HG03558 (cell line): ENCODE data around the gene NEK3.
"Not testable (repeated sequence)": the region's sequence is repeated elsewhere in the genome, so short reads cannot be mapped to it uniquely, and the experiment has no call there.

Experiments
- ATAC-seq: cut with Tn5 transposase; IDR thresholded peaks from one replicate; pipeline ENCODE4 v1.9.1; 2021; ENCODE audit warnings: moderate number of reproducible peaks; ENCODE audit not compliant: unreplicated experiment; ENCODE audit errors: extremely low read depth

The NEK3 gene

GRCh38 chr13:52170828-52171391 is 11.5 kb upstream of the NEK3 start:
- not testable (repeated sequence) for ATAC-seq

GRCh38 chr13:52169839-52170238 is 10.4 kb upstream of the NEK3 start:
- no peak for ATAC-seq

DNA sequence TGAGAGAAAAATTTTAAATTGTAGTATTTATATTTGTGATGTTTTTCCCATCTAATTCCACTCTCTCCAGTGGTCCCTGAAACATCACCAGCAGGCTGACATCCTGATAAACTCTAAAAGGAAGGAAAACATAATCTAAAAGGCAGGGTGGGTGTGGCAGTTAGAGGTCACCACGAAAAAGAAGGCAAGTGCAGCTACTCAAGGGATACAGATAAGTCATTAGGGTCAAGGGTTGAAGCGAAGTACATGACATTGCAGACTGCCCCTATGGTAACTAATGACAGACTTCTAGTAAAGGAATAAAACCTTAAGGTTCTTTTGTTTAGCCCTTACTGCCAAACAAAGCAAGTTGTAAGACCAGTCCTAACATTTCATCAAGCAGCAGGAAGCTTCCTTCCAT is 6.0 kb upstream of the NEK3 start:
- no peak for ATAC-seq

DNA sequence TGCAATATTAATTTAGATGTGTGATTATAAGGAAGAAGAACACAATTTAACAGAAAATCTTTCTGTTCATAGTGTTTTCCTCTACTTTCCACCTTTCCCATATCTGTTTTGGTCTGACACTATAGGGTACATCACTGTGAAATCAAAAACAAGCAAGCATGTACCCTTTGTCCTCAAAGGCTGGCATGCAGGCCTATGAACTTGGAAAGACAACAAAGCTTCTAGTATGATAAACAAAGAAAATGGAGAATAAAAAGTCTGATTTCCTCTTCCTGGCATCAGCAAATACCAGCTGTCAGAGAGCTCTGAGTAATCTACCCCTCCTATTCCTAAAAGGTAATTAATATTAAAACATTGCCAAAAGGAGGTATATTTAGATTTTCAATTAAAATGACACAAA is 5.6 kb upstream of the NEK3 start:
- no peak for ATAC-seq

DNA sequence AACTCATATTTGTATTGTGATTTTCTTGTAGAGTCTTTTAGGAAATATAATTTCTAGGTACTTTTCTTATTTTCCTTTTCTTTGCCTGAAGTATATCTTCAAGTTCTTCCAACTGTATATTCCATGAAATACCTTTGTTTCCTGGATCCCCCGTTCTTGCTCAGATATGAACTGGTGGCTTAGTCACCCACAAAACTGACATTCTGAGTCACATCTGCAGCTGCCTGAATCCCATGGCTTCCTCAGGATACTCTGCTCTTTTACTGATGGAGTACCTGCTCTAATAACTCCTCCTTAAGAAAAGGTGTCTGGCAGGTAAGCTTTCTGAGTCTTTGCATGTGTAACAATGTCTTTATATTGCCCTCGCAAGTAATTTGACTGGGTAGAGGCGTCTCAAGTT is 4.5 kb upstream of the NEK3 start:
- ATAC-seq, result not testable (repeated sequence)

DNA sequence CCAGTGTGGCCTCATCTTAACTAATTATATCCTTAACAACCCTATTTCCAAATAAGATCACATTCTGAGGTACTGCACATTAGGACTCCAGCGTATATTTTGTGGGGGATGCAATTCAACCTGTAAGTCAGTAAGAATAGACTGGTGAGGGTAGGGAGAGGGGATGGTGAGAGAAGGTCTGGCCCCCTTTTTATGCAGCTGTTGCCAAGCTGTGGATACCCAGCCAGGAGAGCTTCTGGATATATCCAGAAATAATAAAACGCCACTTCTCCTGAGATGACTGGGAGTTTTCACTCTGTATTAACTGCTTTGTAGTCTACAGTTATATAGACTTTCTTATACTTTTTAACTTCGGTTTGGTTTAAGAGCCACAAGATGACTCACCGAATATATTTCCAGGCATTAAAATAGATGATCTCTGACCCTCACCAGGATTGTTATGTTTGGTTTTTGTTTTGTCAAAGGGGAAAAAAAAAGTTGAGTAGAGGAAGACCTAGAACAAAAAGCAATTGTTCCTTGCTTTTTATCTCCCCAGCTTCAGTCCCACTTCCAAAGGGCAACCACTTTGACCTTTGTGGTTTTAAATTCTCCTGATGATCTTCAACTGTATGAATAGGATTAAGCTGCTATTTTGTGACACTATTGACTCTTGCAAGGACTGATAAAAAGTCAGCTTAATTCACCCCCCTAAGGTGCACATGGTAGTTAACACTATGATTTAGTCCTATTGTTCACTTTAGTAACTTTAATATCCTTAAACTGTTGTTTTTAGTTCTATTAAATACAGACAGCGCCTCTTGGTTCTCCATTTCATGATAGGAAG is 3.1 kb upstream of the NEK3 start:
- no peak for ATAC-seq

GRCh38 chr13:52161181-52161646 is 1.8 kb upstream of the NEK3 start:
- no peak for ATAC-seq

DNA sequence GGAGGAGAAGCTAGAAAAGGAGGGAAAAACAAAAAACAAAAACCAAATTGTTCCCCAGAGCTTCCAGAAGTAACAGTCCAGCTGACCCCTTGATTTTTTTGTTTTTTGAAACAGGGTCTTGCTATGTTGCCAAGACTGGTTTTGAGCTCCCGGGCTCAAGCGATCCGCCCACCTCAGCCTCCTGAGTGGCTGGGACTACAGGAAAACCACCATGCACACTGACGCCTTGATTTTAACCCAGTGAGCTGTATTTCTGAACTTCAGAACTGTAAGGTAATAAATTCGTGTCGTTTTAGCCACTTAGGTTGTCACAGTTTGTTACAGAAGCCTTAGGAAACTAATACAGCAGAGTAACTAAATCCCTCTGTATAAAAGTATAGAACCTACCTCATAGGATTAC is 1.1 kb upstream of the NEK3 start:
- no peak for ATAC-seq

DNA sequence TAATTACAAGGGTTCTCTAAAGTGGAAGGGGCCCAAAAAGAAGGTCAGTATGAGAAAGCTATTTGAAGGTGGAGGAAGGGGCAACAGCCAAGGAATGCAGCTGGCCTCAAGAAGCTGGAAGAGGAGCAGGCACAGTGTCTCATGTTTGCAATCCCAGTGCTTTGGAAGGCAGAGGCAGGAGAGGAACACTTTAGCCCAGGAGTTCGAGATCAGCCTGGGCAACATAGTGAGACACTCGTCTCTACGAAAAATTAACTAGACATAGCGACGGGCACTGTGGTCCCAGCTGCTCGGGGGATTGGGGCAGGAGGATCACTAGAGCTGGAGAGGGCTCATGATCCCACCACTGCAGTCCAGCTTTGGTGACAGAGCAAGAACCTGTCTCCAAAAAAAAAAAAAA is 656 bp upstream of the NEK3 start:
- no peak for ATAC-seq

DNA sequence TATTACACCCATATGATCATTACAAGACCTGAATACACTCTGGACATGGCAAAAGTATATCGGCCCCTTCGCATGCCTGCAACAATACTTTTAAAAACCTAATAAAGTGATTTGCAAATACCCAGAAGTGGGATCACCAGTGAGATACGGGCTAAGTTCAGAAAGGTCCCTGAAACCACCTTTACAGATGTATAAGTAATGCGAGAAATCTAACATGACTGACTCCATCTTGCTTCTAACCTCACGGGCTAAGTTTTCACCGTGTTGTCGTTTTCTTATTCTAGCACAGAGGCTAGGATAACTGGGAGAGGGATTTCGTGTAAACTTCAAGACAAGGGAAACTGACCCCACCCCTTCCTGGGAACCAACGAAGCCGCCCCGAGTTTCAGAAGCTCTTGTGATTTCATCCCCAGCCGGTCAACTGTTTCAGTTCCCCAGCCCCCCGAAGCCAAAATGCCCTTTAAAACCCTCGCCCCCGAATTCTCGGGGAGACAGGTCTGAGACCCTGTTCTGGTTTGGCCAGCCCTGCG is 703 bp downstream of the NEK3 start:
- ATAC-seq, result no peak

DNA sequence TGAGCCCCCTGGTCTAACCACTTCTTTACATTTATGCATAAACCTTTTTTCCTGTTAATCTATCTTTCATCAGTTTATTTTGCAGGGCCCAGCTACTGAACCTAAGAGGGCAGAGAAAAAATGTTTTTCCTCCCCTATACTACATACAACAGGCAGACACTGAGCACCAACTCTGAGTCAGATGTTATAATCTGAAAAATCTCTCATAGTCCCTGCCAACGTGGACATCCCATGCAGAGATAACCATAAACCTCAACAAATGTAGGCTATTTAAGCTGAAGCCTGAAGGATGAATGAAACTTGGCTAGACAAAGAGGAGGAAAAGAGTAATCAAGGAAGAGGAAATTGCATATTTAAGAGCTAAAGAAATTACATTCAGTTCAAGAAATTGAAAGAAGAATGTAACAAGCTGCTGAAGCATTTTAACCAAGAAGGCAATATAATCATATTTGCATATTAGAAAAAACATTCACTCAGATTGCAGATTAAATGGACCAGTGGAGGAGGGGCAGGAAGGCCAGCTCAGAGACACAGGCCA is 2.6 kb downstream of the NEK3 start:
- ATAC-seq, result no peak

- no peak for ATAC-seq
Observed at GRCh38 chr13:52155177-52155576, 4.2 kb downstream of the NEK3 start.

DNA sequence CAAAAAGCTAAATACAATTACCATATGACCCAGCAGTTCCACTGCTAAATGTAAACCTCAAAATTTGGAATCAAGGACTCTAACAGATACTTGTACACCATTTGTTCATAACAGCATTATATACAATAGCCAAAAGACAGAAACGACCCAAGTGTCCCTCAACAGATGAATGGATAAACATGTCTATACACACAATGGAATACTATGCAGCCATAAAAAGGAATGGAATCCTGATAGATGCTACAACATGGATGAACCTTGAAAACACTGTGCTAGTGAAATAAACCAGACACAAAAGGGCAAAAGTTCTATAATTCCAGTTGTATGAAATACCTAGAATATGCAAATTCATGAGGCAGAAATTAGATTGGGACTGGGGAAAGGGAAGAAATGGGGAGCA is 12.2 kb downstream of the NEK3 start:
- no peak for ATAC-seq

- no peak for ATAC-seq
Observed at GRCh38 chr13:52141299-52141698, 18.1 kb downstream of the NEK3 start.

GRCh38 chr13:52137489-52137888 is 21.9 kb downstream of the NEK3 start:
- ATAC-seq, result no peak

DNA sequence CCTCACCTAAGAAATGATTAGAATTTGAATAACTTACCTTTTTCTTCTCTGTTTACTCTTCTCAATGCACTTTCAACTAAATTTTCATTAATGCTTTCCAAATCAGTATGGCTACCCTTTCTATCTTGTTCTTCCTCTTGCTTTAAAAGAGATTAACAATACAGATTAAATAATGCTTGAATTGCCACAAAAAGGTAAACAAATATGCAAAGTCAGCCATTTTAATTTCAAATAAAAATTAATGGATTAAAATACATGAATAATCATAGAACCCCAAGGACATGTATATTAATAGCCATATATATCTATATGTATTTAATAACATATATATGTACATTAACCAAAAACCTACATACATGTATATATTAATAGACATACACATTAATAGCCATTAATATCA is 22.6 kb downstream of the NEK3 start:
- ATAC-seq, result no peak

- no peak for ATAC-seq
Observed at GRCh38 chr13:52130641-52131040, 28.8 kb downstream of the NEK3 start.

DNA sequence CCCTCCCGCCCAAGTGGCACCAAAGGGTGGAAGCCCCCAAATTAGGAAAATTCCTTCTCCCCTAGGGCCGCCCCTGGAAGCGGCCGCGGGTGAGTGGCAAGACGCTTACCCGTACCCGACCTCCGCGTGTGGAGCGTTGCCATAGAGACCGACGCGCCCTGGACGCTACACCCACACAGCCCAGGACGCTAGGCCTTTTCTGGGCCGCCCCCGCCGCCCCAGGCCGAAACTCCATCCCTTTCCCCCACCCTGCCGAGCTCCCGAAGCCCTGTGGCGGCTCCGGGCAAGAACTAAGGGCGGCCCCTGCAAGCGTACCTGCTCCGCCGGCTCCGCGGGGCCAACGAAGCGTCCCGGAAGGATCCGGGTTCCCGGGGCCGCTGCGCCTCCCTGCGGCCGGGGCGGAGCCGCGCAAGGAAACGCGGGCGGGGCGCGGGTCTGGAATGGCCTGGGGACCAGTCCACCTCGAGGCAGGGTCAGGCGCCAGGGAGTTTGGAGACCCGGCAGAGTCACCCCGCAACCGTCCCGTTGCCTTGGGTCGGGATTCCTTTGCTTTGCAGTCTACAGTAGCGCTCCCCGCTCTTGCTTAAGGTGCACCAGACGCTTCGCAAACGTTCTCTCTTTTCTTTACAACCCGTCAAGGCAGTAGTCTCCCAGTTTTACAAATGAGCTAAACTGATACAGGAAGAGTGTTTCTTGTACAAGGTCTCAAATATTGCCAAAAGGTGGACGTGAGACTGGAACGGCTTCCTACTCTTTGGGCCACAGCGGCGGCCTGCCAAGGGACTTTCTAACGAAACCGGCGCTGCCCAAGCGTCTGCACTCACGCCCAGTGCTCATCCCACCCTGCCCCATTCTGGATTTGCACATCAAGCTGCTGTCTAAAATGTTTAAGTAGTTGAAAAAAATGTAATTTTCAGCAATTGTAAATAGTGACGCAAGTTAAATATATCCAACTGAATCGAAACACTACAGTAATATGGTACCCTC is 30.4 kb downstream of the NEK3 start, which contains the start of gene NEK5:
Gene NEK5, minus strand, starts transcription at position 360 of the 987 bp plus-strand sequence. CDS start 1,591 bp downstream, outside the sequence.
- ATAC-seq, result no peak

DNA sequence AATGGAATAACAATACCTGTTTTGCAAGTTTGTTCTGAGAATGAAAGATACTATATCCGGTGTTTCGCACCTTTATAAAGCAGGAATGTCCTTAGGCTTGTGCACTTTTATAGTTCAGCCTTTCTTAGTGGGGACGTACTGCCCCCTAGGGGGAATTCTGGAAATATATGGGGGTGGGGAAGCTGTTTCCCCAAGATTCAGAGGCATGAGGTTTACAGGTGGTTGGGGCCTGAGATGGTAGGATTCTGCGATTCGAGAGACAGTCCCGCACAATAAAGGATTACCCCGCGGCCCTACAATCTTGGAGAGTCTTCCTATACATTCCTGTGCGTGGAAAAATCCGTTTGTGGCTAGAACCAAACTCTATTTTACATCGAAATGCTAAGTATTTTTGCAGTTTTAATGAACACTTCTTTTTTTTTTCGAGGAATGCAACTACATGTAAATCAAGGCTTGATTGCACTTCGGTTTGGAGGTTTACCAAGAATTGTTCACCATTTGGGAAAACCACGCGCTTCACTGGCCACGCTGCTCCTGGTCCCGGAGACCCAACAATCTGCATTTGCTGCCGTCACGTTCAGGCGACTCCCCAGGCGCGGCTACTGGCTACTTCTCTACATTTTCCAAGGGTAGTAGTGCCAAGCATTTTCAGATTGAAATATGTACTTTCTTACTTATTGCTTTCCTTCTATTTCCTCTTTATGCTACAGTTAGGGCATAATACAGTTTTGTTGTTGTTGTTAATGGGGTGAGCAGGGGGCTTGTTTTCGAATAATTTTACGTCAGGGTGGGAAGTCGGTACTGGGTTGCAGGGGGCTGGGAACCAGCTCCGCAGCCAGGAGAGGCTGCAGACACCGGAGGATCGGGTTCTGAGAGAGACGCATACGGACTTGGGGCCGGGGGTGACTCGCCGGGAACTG is 31.4 kb downstream of the NEK3 start:
- ATAC-seq, result no peak
